ENCODE measurements around the gene RABEPK. TPM values are rescaled to one million over a fixed set of nuclear protein-coding genes. Genes with fewer than 3 reads are reported as not detected.
"Not testable (repeated sequence)": the region's sequence is repeated elsewhere in the genome, so short reads cannot be mapped to it uniquely, and the experiment has no call there.

Gene RABEPK
- total RNA-seq, 6 experiments from 2014 or later: 9.4 to 27.4 (median 21.5) TPM

DNA sequence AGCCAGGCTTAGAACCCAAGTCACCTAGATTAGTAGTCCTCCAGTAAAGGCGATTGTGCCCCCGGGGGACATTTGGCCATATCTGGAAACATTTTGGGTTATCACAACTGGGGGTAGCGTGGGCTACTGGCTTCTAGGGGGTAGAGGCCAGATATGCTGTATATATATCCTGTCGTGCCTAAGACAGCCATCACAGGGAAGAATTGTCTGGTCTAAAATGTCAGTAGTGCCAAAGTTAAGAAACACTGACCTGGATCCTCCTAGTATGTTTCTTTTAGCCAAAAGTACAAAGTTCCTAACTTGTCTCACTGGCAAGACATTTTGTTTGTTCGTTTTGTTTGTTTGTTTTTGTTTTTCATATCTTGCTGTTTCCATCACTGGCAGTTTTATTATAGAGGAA is 13.8 kb downstream of the RABEPK start:
- Histone ChIP-seq H3K9me3 (no peaks in the 10 kb centered on the region), H3K36me3 (peaks cover 0 to 18% (median 5%) of the 10 kb centered on the region in 4 donors), H3K4me1 (peaks cover 0 to 13% (median 0%) of the 10 kb centered on the region in 4 donors), H3K27me3 (no peaks in the 10 kb centered on the region), H3K27ac (no peak overlapping the region), H3K4me3 (no peak overlapping the region)
- TF ChIP-seq CTCF (IDR thresholded peaks at IDR 0.05) (no peak), POLR2A (IDR thresholded peaks at IDR 0.05) (no peak)
- intact Hi-C loops (cut with DNase I): no loop called here
- ATAC-seq (peak in 2 of 4 donors; percentile 35 to 74), DNase-seq (no peak)
- WGBS (ENCODE audit: insufficient coverage, low coverage, low lambda C conversion rate, missing lambda C conversion rate): 43% methylated on average over 3 of the region's 5 CpGs

DNA sequence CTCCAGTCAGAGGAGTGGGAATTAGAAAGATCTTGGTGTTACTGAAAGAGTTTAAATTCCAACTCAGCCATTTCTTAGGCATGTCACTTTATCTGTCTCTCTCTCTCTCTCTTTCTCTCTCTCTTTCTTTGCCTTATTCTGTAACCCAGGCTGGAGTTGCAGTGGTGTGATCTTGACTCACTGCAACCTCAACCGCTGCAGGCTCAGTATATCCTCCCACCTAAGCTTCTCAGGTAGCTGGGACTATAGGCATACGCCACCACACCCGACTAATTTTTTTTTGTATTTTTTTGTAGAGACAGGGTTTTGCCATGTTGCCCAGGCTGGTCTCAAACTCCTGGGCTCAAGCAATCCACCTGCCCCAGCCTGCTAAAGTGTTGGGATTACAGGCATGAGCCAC is 18.3 kb downstream of the RABEPK start:
- TF ChIP-seq POLR2A (IDR thresholded peaks at IDR 0.05): no peak
- TF ChIP-seq CTCF (IDR thresholded peaks at IDR 0.05): no peak
- Histone ChIP-seq H3K4me3 (no peak overlapping the region), H3K4me1 (peaks cover 0 to 8% (median 0%) of the 10 kb centered on the region in 4 donors), H3K27ac (no peak overlapping the region), H3K9me3 (no peaks in the 10 kb centered on the region), H3K27me3 (no peaks in the 10 kb centered on the region), H3K36me3 (peaks cover 0 to 35% (median 7%) of the 10 kb centered on the region in 4 donors)
- WGBS (ENCODE audit: insufficient coverage, low coverage, low lambda C conversion rate, missing lambda C conversion rate): 100% methylated on average over 3 of the region's 3 CpGs
- DNase-seq: no peak
- ATAC-seq: no peak
- intact Hi-C loops (cut with DNase I): no loop called here

DNA sequence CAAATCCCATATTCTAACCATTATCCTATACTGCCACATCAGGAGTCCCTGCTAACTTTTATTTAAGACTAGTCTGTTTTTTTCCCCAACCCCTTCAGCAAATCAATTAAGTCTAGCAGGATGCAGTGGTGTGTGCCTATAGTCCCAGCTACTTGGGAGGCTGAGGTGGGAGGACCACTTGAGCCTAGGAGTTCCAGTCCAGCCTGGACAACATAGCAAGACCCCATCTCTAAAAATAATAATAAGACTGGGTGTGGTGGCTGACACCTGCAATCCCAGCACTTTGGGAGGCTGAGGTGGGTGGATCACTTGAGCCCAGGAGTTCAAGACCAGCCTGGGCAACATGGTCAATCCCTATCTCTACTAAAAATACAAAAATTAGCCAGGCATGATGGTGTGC is 24.5 kb downstream of the RABEPK start:
- H3K9me3 ChIP-seq; H3K4me3 ChIP-seq; DNase-seq; intact Hi-C loops (cut with DNase I); H3K27ac ChIP-seq; H3K27me3 ChIP-seq; ATAC-seq; H3K4me1 ChIP-seq: not testable (repeated sequence)
- peaks cover 0 to 40% (median 9%) of the 10 kb centered on the region in 4 donors for H3K36me3 ChIP-seq

DNA sequence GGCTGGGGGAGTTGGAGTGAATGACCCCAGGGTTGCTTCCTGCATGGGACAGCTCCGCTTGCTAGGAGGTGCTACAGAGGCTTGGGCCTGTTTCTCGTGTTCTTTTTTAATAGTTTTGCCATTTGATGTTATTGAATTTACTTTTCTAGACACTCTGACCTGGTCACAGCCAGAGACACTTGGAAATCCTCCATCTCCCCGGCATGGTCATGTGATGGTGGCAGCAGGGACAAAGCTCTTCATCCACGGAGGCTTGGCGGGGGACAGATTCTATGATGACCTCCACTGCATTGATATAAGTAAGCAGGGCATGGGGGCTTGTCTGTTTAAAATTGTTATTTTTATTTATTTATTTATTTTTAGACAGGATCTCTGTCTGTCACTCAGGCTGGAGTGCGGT is 27.4 kb downstream of the RABEPK start:
- H3K36me3 ChIP-seq: peaks cover 0 to 16% (median 2%) of the 10 kb centered on the region in 4 donors
- 68% methylated on average over 6 of the region's 6 CpGs for WGBS (ENCODE audit: insufficient coverage, low coverage, low lambda C conversion rate, missing lambda C conversion rate)
- H3K9me3 ChIP-seq: no peaks in the 10 kb centered on the region
- no peaks in the 10 kb centered on the region for H3K27me3 ChIP-seq
- no peak overlapping the region for H3K4me3 ChIP-seq
- intact Hi-C loops (cut with DNase I): no loop called here
- DNase-seq: peak in 2 of 3 donors; percentile 57 to 70
- ATAC-seq: peak; percentile 19 to 80 (median 47)
- peaks cover 0 to 6% (median 0%) of the 10 kb centered on the region in 4 donors for H3K4me1 ChIP-seq
- TF ChIP-seq CTCF (IDR thresholded peaks at IDR 0.05): no peak
- no peak for TF ChIP-seq POLR2A (IDR thresholded peaks at IDR 0.05)
- H3K27ac ChIP-seq: no peak overlapping the region

DNA sequence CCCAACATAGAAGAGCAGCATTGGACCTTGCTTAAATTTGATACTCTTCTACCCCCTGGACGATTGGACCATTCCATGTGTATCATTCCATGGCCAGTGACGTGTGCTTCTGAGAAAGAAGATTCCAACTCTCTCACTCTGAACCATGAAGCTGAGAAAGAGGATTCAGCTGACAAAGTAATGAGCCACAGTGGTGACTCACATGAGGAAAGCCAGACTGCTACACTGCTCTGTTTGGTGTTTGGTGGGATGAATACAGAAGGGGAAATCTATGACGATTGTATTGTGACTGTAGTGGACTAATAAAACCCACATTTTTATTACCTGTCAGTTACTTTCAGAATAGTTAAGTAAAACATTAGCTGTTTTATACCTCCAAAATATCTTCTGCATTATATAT is 33.3 kb downstream of the RABEPK start:
- Histone ChIP-seq H3K4me3 (no peak overlapping the region), H3K27ac (no peak overlapping the region), H3K4me1 (peaks cover 0 to 35% (median 9%) of the 10 kb centered on the region in 4 donors), H3K27me3 (no peaks in the 10 kb centered on the region), H3K36me3 (peaks cover 28 to 44% (median 35%) of the 10 kb centered on the region in 4 donors), H3K9me3 (no peaks in the 10 kb centered on the region)
- TF ChIP-seq POLR2A (IDR thresholded peaks at IDR 0.05) (no peak), CTCF (IDR thresholded peaks at IDR 0.05) (no peak)
- ATAC-seq (peak in 2 of 4 donors; percentile 35 to 55), DNase-seq (no peak)
- 28% methylated on average over 3 of the region's 3 CpGs for WGBS (ENCODE audit: insufficient coverage, low coverage, low lambda C conversion rate, missing lambda C conversion rate)
- intact Hi-C loops (cut with DNase I): no loop called here

- H3K27me3 ChIP-seq; DNase-seq; ATAC-seq; H3K27ac ChIP-seq; H3K9me3 ChIP-seq; intact Hi-C loops (cut with DNase I); H3K4me3 ChIP-seq: not testable (repeated sequence)
- peaks cover 0 to 40% (median 11%) of the 10 kb centered on the region in 4 donors for H3K4me1 ChIP-seq
- H3K36me3 ChIP-seq: peaks cover 28 to 48% (median 36%) of the 10 kb centered on the region in 4 donors
- 84% methylated on average over 8 of the region's 8 CpGs for WGBS (ENCODE audit: insufficient coverage, low coverage, low lambda C conversion rate, missing lambda C conversion rate)
Observed at GRCh38 chr9:125234099-125234498, 33.8 kb downstream of the RABEPK start.
